AG09309 (cell line): ENCODE results near the gene CTBS.

Experiments
- DNase-seq: peaks from one replicate; pipeline ENCODE4 v3.0.0-alpha.2; 2010; ENCODE audit warnings: low read depth
- H3K4me3 ChIP-seq: 2 replicates; pipeline ENCODE4 v1.5.1; 2011; ENCODE audit warnings: mild to moderate bottlenecking, low read depth, low read length, moderate library complexity; ENCODE audit not compliant: control insufficient read depth
- CTCF ChIP-seq: IDR thresholded peaks from 2 replicates; pipeline ENCODE4 v1.5.1; 2011; ENCODE audit warnings: mild to moderate bottlenecking, low read depth, low read length, inconsistent platforms; ENCODE audit not compliant: insufficient read depth, control insufficient read depth; ENCODE audit errors: missing control alignments

The CTBS gene

DNA sequence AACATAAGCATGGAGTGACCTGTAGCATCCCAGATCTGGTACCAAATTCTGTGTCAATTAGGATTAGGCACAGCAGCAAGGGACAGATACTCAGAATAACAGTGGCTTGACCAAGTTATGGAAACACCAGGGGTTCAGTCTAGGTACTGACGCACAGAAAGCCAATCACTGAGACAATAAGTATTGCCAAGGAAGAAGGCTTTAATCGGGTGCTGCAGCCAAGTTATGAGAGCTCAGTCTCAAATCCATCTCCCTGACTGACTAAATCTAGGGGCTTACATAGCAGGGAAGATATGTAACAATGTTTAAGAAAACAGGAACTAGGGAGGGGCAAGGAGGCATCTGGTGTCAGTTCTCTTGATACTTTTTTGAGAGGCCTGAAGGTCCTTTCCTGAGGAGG lies 39.6 kb upstream of the CTBS start:
- DNase-seq = no peak
- no peak for TF ChIP-seq CTCF
- no peak overlapping the region for H3K4me3 ChIP-seq

GRCh38 chr1:84613026-84613425 lies 38.8 kb upstream of the CTBS start:
- H3K4me3 ChIP-seq = no peak overlapping the region
- TF ChIP-seq CTCF = no peak
- DNase-seq = no peak

GRCh38 chr1:84611796-84612195 lies 37.6 kb upstream of the CTBS start:
- H3K4me3 ChIP-seq = no peak overlapping the region; the same call in 1 of the 2 replicates
- no peak for DNase-seq
- TF ChIP-seq CTCF = no peak

GRCh38 chr1:84611091-84611490 lies 36.9 kb upstream of the CTBS start:
- DNase-seq = no peak
- H3K4me3 ChIP-seq = no peak overlapping the region
- TF ChIP-seq CTCF = no peak

DNA sequence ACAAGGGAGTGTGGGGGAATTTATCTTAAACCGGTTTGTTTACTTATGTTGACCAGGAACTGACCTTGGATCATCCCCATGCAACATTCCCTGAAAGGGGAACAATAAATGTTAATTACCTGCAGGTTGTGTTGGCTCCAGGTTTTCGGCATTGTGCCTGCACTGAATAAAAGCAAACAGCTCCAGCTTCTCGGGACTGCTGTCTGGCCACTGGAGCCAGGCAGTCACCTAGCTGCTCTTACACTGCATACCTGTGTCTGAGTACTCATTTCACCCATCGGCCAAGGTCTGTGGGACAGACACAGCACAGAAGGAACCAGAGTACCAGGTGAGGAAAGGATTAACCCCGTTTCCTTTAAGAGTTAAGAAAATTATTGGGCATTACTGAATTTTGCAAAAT lies 32.7 kb upstream of the CTBS start:
- TF ChIP-seq CTCF = no peak
- DNase-seq = no peak
- no peak overlapping the region for H3K4me3 ChIP-seq

GRCh38 chr1:84605157-84605556 lies 30.9 kb upstream of the CTBS start:
- no peak overlapping the region for H3K4me3 ChIP-seq
- DNase-seq = no peak
- TF ChIP-seq CTCF = no peak

DNA sequence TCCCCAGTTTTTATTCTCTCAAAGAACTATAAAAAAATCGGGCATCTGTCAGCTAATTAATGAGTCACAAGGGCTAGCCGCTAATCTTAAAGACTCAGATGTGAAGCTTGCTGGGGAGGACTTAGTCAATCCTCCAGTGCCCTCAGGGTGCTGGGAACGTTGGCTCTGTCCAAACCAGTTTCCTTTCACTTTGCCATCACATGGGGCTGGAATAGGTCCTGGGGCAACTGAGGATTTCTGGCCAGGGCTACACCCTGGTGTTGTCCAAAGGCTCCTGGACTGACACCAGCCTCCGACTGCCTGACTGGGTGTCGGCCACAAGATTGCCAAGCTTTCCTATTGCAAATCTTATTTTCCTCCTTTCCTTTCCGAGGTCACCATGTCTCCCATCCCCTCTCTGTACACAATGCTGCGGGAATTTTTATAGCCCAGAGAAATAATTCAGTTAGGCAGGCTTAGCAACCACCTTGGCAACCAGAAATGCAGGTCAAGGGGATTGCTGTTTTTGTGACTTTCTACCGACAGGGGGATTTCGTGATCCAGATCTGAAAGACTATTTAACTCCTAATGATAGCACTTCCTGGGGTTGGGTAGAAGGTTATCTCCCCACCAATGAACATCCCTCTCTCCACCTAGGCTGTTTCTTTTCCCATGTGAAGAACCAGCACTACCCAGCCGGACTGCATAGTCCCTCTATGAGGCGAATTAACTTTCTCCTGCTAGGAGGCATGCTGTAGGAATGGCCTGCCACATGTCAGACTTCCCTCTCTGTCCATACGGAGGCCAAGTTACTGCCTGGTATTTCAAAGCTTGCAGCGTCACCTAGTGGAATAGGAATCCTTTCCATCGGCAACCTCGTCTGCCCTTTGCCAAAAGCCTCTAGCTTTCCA lies 29.9 kb upstream of the CTBS start:
- peak; percentile 92 for DNase-seq
- TF ChIP-seq CTCF = peak; percentile 84
- peak overlapping the region; percentile 44 for H3K4me3 ChIP-seq
